A673 (cell line): ENCODE measurements around the gene CATSPERD.

Source experiments
- EZH2 ChIP-seq: fragments of 200-600 bp; sonication (generic); IDR thresholded peaks from 2 replicates; pipeline ENCODE4 v1.6.1; 2017; ENCODE audit warnings: borderline replicate concordance, low read depth, mild to moderate bottlenecking, mixed read lengths, antibody characterized with exemption, low read length; ENCODE audit not compliant: poor library complexity, severe bottlenecking
- TF ChIP-seq, protein P1 (sequence below): fragments of 300-800, 200-600 bp; sonication (generic); conservative IDR thresholded peaks from 2 replicates; pipeline ENCODE4 v1.5.1; 2017; ENCODE audit warnings: low read depth, mild to moderate bottlenecking, antibody characterized with exemption, low read length, moderate library complexity, mixed read lengths

DNA sequence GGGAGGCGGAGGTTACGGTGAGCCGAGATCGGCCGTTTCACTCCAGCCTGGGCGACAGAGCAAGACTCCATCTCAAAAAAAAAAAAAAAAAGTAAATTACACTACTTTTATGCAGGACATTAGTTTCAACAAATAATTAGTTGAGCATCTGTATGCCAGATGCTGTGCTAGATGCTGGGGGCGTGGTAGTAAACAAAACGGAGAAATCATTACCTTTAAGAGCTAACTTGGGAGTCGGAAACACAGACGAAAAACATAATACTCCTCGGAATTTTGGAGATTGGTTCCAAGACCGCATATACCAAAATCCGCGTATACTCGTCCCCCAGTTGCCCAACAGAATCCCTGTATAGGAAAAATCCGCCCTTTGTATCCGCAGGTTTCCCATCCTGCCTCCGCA, 71.8 kb downstream of the CATSPERD start:
- TF ChIP-seq, protein P1, sequence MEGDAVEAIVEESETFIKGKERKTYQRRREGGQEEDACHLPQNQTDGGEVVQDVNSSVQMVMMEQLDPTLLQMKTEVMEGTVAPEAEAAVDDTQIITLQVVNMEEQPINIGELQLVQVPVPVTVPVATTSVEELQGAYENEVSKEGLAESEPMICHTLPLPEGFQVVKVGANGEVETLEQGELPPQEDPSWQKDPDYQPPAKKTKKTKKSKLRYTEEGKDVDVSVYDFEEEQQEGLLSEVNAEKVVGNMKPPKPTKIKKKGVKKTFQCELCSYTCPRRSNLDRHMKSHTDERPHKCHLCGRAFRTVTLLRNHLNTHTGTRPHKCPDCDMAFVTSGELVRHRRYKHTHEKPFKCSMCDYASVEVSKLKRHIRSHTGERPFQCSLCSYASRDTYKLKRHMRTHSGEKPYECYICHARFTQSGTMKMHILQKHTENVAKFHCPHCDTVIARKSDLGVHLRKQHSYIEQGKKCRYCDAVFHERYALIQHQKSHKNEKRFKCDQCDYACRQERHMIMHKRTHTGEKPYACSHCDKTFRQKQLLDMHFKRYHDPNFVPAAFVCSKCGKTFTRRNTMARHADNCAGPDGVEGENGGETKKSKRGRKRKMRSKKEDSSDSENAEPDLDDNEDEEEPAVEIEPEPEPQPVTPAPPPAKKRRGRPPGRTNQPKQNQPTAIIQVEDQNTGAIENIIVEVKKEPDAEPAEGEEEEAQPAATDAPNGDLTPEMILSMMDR: no peak
- TF ChIP-seq EZH2: no peak
